GM12873 (cell line): ENCODE results near the gene GFRA1.

Experiments used
- TF ChIP-seq, protein P1 (sequence below): IDR thresholded peaks from 2 replicates; pipeline ENCODE4 v1.5.1; 2012; ENCODE audit warnings: low read depth, mild to moderate bottlenecking, moderate library complexity, low read length, control low read depth; ENCODE audit not compliant: insufficient read depth; ENCODE audit errors: missing control alignments

Gene GFRA1

DNA sequence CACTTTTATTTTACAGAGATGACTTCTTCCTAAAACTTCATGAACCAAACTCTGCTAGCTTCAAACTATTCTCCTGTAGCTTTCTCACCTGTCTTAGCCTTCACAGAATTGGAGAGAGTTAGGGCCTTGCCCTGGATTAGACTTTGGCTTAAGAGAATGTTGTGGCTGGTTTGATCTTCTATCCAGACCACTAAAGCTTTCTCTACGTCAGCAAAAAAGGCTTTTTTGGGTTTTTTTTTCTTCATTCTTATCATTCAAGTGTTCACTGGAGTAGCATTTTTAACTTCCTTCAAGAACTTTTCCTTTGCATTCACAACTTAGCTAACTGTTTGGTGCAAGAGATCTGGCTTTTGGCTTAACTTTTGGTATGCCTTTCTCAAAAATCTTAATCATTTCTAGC lies 31.9 kb upstream of the GFRA1 start:
- TF ChIP-seq, protein P1, sequence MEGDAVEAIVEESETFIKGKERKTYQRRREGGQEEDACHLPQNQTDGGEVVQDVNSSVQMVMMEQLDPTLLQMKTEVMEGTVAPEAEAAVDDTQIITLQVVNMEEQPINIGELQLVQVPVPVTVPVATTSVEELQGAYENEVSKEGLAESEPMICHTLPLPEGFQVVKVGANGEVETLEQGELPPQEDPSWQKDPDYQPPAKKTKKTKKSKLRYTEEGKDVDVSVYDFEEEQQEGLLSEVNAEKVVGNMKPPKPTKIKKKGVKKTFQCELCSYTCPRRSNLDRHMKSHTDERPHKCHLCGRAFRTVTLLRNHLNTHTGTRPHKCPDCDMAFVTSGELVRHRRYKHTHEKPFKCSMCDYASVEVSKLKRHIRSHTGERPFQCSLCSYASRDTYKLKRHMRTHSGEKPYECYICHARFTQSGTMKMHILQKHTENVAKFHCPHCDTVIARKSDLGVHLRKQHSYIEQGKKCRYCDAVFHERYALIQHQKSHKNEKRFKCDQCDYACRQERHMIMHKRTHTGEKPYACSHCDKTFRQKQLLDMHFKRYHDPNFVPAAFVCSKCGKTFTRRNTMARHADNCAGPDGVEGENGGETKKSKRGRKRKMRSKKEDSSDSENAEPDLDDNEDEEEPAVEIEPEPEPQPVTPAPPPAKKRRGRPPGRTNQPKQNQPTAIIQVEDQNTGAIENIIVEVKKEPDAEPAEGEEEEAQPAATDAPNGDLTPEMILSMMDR = no peak

DNA sequence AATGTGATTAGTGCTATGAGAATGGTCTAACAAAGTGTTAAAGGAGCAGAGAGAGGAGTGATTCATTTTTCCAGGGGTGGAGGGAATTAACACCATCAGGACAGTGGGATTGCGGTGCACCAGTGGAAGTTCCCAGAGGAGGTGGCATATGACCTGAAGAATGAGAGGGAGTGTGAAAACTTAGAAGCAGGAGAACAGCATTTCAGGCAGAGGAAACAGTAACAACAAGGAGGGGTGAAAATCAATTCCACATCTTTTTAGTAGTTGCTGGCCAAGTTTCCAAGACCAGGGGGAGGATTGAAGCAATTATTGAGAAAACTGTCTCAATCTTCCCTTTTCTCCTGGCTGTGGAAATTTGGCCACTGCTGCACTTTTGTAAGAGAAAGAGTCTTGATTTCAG lies 27.5 kb upstream of the GFRA1 start:
- TF ChIP-seq, protein P1 = no peak

DNA sequence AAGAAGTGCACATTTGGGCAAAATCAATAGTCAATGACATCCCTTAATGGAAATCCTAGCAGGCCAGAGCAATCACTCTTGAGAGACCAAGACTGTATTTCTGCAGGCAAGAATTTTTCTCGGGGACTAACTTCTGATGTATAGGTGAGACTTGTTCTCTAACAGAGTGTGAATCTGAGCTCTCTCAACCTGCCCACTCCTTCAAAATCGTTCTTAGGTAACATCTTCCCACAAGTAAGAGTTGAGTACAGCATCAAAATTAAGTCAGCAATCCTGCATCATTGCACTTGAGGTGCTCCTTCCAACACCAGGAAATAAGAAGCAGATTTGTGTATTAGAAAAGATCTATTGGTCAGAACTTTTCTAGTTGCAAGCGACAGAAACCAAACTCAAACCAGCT lies 25.6 kb upstream of the GFRA1 start:
- TF ChIP-seq, protein P1 = no peak

DNA sequence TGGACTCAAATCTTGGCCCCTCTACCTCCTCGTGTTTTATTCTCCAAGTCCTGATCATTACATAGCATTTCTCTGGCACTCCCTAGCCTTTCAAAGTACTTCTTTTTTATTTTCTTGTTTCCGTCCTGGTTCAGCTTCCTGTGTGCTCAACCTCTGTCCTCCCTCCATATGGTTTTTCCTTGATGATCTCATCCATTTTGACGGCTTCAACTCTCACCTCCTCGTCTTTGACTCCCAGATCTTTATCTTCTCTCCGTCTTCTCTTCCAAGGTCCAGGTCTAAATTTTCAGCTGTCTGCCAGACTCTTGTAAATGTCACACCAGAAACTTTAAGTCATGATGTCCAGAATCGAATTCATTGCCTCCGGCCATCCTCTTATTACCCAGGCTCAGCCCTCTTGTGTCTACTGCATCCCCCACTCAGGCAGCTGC lies 23.3 kb upstream of the GFRA1 start:
- TF ChIP-seq, protein P1 = no peak

DNA sequence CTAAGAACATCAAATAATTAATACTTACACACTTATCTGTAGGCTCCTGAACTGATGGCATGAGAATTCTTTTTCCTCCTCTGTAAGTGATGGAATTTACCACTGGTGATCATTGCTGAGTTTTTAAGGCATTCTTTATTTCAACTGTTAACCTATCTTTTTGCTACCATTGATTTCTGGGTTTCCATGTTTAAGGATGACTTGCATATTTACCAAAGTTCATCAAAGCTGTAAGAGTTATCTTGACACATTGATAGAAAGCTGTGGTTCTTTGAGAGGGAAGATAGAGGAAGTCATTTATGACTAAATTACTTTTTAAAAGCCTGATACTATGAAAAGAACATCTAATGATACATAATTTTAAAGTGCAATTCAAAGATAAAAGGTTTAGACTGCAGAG lies 19.5 kb upstream of the GFRA1 start:
- TF ChIP-seq, protein P1 = no peak

DNA sequence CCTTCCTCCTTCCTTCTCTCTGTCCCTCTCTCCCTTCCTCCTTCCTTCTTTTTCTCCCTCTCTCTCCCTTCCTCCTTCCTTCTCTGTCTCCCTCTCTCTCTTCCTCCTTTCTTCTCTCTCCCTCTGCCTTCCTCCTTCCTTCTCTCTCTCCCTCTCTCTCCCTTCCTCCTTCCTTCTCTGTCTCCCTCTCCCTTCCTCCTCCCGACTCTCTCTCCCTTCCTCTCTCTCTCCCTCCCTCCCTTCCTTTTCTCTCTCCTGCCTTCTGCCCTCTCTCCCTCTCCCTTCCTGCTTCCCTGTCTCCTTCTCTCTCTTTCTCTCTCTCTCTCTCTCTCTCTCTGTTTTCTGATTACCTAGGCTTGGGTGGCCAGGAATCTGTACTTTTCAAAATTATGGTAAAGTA lies 16.6 kb upstream of the GFRA1 start:
- TF ChIP-seq, protein P1 = no peak

DNA sequence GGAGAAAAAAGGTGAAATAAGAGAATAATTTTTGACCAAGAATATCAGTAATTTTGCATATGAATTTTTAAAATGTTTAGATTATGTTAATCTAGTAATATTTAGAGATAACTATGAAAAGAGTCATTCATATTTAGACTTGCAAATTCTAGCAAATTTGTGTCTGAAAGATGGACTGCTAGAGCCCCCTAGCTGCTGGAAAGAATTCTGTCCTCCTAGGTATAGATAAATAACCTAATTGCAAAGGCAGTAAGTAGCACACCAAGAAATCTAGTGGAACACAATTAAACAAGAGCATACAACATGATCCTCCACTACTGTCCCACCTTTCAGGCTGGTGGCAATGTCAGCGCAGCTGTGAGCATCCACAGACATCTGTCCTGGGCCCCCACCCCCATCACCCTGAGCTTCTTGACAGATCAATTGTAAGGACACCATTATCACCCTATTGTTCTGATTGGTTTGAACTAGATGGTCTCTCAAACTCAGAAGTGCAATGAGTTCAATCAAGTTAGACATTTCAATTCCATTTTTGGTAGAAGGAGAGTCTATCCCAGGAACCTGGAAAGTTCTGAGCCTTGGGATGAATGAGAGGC lies 15.0 kb upstream of the GFRA1 start:
- TF ChIP-seq, protein P1 = peak; percentile 52
